22Rv1 (cell line): ENCODE measurements around the gene PISD.

Experiments used
- H3K27ac ChIP-seq: fragments of 450-650 bp; 2 replicates; pipeline ENCODE4 v1.5.1; 2017
- CTCF ChIP-seq: fragments of 450-650 bp; IDR thresholded peaks from 2 replicates; pipeline ENCODE4 v1.5.1; 2017; ENCODE audit warnings: mild to moderate bottlenecking
- ZFX ChIP-seq: fragments of 450-650 bp; IDR thresholded peaks from 2 replicates; pipeline ENCODE4 v1.6.1; 2017; ENCODE audit warnings: antibody characterized with exemption, borderline replicate concordance

Gene PISD

GRCh38 chr22:31615940-31616314 is 46.1 kb downstream of the PISD start:
- TF ChIP-seq ZFX = no peak
- no peak for TF ChIP-seq CTCF
- peak overlapping the region; percentile 10; the same call in 1 of the 2 replicates for H3K27ac ChIP-seq

- TF ChIP-seq CTCF (no peak), ZFX (no peak)
- peak overlapping the region; percentile 10; the same call in 1 of the 2 replicates for H3K27ac ChIP-seq
Measured at GRCh38 chr22:31615491-31615860, 46.5 kb downstream of the PISD start.

GRCh38 chr22:31614781-31615490 is 47.1 kb downstream of the PISD start:
- H3K27ac ChIP-seq = peak overlapping the region; percentile 10; the same call in 1 of the 2 replicates

GRCh38 chr22:31613904-31614296 is 48.1 kb downstream of the PISD start:
- no peak overlapping the region for H3K27ac ChIP-seq
- TF ChIP-seq CTCF = no peak
- no peak for TF ChIP-seq ZFX

More at GRCh38 chr22:31614781-31615490, 47.1 kb downstream of the PISD start:
- TF ChIP-seq ZFX (no peak), CTCF (no peak)

GRCh38 chr22:31613286-31613903 is 48.6 kb downstream of the PISD start:
- no peak overlapping the region for H3K27ac ChIP-seq
- no peak for TF ChIP-seq ZFX
- no peak for TF ChIP-seq CTCF

- no peak overlapping the region for H3K27ac ChIP-seq
- no peak for TF ChIP-seq ZFX
- TF ChIP-seq CTCF = no peak
Measured at GRCh38 chr22:31612891-31613285, 49.1 kb downstream of the PISD start.

- H3K27ac ChIP-seq = no peak overlapping the region
- TF ChIP-seq ZFX = no peak
Measured at GRCh38 chr22:31611061-31611760, 50.8 kb downstream of the PISD start.
